ENCODE measurements around the gene EXOC5.

- no peak for TF ChIP-seq POLR2A (IDR thresholded peaks at IDR 0.05)
- TF ChIP-seq, protein P1, sequence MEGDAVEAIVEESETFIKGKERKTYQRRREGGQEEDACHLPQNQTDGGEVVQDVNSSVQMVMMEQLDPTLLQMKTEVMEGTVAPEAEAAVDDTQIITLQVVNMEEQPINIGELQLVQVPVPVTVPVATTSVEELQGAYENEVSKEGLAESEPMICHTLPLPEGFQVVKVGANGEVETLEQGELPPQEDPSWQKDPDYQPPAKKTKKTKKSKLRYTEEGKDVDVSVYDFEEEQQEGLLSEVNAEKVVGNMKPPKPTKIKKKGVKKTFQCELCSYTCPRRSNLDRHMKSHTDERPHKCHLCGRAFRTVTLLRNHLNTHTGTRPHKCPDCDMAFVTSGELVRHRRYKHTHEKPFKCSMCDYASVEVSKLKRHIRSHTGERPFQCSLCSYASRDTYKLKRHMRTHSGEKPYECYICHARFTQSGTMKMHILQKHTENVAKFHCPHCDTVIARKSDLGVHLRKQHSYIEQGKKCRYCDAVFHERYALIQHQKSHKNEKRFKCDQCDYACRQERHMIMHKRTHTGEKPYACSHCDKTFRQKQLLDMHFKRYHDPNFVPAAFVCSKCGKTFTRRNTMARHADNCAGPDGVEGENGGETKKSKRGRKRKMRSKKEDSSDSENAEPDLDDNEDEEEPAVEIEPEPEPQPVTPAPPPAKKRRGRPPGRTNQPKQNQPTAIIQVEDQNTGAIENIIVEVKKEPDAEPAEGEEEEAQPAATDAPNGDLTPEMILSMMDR (IDR thresholded peaks at IDR 0.05): no peak
Measured at GRCh38 chr14:57291692-57292647, 23.3 kb upstream of the EXOC5 start.
